ENCODE results near the gene DDX21.
"Not testable (repeated sequence)": the region's sequence is repeated elsewhere in the genome, so short reads cannot be mapped to it uniquely, and the experiment has no call there.

The DDX21 gene

DNA sequence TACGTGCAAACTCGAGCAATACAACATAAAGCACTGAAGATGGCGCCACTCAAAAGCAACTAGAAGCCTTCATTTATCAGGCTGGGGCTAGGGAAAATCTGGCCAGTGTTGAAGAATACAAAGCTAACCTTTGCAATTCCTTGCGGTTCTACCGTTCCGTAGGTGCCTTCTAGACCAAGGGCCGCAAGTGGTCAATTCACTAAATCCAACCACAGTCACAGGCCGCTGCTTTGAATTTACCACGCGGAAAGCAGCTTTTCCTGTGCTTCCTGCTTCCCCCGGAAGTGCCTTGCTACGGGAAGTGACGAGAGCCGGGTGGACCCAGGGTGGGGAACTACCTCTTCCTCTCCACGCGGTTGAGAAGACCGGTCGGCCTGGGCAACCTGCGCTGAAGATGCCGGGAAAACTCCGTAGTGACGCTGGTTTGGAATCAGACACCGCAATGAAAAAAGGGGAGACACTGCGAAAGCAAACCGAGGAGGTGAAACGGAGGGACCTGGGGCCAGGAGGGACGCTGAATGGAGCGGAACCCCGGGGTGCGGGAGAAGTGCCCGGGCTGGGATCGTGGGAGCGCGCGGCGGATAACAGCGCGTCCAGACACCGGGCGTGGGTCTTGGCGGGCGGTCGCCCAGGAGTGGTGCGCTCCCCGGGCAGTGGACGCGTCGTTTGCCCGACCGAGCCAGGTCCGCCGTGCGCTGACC, at the start of gene DDX21:
Gene DDX21, plus strand, starts transcription at position 339 of the 701 bp plus-strand sequence. Its CDS starts 56 bp downstream, at position 395.
- peak; percentile 95 for DNase-seq (ENCODE audit: low spot score)

DNA sequence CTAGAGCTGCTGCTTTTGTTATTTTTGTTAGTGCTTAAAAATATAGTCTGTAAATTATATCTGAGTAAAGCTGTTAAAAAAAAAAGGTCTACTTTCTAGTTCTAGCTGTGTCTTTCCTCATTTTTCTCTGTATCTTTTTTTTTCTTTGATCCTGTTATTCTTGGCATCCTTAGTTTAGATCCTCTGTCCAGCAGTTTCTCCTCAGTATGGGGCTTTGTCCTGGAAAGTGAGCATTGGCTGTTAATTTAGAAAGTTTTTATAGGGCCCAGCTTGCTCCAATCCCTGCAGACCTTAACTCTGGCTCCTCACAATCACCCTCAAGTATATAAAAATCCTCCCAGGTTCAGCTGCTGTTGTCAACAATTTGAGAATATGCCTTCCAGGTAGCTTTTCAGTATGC, 31.4 kb upstream of the DDX21 start:
- DNase-seq (ENCODE audit: low spot score), result no peak

DNA sequence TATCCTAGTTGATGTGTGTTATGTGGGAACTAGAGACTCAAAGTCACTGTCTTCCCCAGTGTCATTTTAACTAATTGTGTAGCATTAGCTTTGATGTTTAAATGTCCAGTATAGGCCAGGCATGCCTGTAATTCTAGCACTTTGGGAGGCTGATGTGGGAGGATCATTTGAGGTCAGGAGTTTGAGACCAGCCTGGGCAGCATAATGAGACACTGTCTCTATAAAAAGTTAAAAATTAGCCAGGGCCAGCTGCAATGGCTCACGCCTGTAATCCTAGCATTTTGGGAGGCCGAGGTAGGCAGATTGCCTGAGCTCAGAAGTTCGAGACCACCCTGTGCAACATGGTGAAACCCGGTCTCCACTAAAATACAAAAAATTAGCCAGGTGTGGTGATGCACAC, 30.5 kb upstream of the DDX21 start:
- DNase-seq (ENCODE audit: low spot score), result no peak

DNA sequence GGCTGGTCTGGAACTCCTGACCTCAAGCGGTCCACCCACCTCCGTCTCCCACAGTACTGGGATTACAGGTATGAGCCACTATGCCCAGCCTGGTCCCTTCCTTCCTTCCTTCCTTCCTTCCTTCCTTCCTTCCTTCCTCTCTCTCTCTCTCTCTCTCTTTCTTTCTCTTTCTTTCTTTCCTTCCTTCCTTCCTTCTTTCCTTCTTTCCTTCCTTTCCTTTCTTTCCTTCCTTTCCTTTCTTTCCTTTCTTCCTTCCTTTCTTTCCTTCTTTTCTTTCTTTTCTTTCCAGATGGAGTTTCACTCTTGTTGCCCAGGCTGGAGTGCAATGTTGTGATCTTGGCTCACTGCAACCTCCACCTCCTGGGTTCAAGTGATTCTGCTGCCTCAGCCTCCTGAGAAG, 26.8 kb upstream of the DDX21 start:
- not testable (repeated sequence) for DNase-seq (ENCODE audit: low spot score)

DNA sequence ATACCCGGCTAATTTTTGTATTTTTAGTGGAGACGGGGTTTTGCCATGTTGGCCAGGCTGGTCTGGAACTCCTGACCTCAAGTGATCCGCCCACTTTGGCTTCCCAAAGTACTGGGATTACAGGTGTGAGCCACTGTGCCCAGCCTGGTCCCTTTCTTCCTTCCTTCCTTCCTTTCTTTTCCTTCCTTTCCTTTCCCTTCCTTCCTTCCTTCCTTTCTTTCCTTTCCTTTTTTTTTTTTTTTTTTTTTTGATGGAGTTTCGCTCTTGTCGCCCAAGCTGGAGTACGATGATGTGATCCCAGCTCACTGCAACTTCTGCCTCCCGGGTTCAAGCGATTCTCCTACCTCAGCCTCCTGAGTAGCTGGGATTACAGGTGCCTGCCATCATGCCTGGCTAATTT, 26.1 kb upstream of the DDX21 start:
- DNase-seq (ENCODE audit: low spot score), result not testable (repeated sequence)

DNA sequence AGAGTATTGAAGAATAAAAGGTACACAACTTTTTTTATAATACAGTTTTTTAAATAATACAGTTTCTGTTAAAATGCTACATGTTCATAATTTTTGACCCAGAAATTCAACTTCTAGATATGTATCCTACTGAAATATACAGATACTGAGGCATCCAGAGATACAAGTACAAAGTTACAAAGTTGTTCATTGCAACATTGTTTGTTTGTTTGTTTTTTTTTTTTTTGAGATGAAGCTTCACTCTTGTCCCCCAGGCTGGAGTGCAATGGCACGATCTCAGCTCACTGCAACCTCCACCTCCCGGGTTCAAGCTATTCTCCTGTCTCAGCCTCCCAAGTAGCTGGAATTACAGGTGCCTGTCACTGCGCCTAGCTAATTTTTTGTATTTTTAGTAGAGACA, 23.1 kb upstream of the DDX21 start:
- DNase-seq (ENCODE audit: low spot score), result not testable (repeated sequence)

DNA sequence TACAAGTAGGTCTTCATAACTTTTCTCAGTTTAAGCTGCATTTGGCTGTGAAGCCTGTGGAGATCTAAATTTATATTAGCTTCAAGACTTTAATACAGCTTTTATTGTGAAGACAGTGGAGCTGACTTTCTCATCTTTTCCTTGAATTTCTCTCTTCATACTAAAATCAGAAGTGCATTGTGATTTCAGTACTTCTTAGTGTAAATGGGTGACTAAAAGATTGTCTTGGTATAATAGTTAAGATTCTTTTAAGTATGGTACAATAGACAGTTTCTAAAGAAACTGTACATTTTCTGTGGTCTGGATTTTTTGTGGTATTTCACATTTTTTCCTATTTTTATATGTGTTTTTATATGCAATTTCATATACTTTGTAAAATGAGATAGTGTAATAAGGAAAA, 21.0 kb upstream of the DDX21 start:
- DNase-seq (ENCODE audit: low spot score), result no peak

DNA sequence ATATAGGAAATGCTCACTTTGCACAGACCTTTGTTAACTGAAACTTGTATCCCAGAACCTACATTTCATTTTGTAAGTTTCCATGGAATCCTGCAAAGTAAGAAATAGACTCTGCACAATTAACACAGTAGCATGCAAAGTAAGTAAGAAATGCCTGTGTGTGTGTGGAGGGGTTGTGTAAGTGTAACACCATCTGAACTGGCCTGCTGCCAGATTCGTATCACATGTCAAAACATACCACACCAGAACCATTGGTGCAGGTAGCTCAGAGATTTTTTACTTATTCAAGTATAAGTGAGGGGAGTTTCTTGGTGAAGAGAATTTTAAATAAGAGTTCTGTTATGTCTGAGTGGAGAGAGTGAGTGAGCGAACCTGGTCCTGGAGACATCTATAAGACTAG, 17.9 kb upstream of the DDX21 start:
- DNase-seq (ENCODE audit: low spot score), result no peak

DNA sequence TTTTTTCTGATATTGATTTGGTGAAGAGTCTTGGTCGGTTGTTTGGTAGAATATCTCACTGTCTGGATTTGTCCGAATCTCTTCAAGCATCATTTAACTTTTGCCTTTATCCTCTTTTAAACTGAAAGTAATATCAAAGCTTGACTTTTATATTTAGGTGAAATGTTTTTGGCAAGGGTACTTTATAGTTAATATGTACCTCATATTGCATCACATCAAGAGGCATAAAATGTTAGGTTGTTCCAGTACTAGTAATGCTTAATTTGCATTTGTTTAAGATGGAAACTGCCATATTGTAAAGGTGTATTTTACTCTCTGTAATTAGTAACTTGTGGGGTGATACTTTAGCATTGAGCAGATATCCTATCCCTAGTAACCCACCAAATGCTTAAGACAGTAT, 17.1 kb upstream of the DDX21 start:
- DNase-seq (ENCODE audit: low spot score), result no peak

DNA sequence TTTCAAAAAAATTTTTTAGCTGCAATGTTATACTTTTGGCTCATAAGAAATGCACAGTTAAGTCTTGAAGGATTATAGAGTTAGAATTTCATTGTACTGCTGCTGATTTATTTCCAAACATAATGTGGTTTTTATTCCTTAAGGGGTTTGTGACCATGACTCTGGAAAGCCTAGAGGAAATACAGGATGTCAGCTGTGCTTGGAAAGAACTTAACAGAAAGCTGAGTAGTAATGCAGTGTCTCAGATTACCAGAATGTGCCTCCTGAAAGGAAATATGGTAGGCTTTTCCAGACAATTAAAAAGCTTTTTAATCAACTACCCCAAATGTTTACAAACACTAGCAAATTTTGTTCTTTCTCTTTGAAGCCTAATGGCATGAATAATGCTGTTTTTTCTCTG, 15.1 kb upstream of the DDX21 start:
- not testable (repeated sequence) for DNase-seq (ENCODE audit: low spot score)

DNA sequence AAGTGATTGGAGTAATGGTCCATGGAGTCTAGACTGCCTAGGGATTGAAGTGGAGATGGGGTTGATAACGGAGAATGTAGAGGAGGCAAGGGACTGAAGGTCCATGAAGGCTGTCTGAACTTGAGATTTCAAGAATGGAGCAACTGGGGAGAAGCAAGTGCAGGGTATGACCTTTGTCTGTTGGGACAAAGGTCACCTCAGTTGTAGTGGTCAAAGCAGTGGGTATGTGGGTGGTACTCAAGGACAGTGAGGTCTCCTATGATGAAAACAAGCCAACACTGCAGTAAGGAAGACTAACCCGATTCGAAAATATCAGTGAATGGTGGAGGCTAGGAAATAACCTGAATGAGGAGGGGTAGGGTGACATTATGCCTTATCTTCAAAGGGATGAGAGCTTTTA, 5.4 kb upstream of the DDX21 start:
- DNase-seq (ENCODE audit: low spot score), result no peak

DNA sequence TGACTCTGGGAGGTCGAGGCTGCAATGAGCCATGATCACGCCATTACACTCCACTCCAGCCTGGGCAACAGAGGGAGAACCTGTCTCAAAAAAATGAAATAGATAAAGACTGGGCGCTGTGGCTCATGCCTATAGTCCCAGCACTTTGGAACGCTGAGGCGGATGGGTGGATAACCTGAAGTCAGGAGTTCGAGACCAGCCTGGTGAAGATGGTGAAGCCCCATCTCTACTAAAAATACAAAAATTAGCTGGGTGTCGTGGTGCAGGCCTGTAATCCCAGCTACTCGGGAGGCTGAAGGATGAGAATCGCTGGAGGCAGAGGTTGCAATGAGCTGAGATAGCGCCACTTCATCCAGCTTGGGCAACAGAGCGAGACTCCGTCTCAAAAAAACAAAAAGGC, 1.1 kb upstream of the DDX21 start:
- DNase-seq (ENCODE audit: low spot score), result no peak

DNA sequence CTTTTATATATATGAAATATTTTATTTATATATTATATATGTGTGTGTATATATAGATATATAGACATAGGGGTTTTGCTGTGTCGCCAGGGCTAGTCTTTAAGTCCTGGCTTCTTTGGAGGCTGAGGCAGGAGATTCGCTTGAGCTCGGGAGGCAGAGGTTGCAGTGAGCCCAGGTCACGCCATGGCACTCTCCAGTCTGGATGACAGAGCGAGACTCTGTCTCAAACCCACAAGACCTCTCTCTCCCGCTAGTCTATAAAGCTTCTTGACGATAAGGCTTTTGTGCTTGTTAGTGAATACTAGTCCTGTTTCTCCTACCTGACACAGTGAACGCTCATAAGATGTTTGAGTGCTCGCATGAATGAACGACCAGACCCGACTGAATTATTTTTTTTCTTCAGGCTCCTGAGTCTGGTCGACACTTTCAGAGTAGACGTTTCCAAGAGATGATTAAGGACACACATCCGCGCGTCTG, 577 bp upstream of the DDX21 start:
- no peak for DNase-seq (ENCODE audit: low spot score)

DNA sequence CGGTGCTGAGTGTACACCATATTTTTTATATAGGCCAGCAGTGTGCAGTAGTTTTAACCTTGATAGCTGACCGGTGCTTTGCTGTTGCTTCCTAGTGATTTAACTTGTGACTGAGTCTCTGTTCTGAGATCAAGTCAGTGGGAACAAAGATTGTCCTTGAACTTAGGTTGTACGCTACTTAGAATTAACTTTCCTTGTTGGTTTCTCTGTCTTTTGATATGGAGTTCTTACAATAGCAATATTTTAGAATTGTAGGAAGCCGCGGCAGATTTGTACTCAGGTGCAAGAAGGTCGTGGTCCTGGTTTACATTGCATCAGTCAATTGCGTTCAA, 1.3 kb downstream of the DDX21 start:
- DNase-seq (ENCODE audit: low spot score), result no peak

DNA sequence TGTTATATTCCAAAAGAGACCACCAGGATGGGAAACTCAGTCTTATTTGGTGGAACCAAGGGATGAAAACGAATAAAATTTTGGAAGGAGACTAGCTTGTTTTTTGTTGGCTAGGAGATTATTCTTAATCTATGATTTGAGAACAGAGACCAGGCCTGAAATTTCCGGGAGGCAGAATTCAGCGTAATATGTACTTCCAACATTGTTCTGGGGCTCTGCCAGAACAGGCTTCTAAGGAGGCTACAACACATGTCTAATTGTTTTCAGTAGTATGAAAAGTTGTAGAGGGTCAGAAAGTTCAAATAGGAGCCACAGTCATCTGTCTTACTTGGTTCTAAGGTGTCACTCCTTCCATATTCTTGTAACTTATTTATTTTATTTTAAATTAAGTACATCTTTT, 1.7 kb downstream of the DDX21 start:
- no peak for DNase-seq (ENCODE audit: low spot score)

DNA sequence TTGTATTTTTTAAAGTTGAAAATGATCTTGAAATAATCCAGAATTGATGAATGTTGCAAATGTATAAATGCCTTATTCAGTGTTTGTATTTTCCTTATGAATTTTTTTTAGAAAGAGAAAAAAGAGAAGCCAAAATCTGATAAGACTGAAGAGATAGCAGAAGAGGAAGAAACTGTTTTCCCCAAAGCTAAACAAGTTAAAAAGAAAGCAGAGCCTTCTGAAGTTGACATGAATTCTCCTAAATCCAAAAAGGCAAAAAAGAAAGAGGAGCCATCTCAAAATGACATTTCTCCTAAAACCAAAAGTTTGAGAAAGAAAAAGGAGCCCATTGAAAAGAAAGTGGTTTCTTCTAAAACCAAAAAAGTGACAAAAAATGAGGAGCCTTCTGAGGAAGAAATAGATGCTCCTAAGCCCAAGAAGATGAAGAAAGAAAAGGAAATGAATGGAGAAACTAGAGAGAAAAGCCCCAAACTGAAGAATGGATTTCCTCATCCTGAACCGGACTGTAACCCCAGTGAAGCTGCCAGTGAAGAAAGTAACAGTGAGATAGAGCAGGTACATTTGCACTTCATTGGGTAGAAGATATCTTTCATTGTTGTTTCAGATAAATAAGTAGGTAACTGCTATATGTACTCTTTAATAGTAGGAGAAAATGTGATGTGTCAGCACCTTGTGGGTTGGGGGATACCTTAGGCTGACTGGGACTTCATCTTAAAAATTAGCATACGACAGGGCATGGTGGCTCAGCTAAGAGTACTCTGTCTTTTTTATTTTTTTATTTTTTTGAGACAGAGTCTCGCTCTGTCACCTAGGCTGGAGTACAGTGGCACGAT, 3.9 kb downstream of the DDX21 start:
- DNase-seq (ENCODE audit: low spot score), result no peak

DNA sequence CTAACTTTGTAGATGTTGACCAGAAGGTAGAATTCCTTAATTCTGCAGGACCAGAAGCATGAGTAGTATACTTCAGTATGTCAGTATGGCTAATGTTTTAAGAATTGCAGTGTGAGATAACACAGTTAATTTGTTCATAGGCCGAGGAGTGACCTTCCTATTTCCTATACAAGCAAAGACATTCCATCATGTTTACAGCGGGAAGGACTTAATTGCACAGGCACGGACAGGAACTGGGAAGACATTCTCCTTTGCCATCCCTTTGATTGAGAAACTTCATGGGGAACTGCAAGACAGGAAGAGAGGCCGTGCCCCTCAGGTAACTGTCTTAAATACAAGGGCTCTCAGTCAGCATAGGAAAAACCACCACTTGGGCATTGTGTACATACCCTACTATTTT, 7.2 kb downstream of the DDX21 start:
- DNase-seq (ENCODE audit: low spot score), result no peak

DNA sequence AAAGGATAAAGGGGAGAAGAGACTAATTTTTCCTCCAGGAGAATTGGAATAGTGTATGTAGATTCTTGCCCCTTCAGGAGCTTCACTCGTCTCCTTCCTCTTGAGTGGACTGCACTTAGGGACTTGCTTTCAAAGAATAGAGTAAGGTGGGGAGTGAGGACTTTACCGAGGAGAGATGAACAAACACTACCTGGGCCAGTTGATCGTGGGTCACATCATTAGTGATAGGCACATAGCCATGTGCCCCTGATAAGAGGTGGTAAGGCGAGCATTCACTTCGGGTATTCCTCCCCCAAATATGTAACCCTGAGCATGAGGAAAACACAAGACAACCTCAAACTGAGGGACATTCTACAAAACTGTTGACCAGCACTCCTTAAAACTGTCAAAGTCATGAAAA, 18.0 kb downstream of the DDX21 start:
- no peak for DNase-seq (ENCODE audit: low spot score)

DNA sequence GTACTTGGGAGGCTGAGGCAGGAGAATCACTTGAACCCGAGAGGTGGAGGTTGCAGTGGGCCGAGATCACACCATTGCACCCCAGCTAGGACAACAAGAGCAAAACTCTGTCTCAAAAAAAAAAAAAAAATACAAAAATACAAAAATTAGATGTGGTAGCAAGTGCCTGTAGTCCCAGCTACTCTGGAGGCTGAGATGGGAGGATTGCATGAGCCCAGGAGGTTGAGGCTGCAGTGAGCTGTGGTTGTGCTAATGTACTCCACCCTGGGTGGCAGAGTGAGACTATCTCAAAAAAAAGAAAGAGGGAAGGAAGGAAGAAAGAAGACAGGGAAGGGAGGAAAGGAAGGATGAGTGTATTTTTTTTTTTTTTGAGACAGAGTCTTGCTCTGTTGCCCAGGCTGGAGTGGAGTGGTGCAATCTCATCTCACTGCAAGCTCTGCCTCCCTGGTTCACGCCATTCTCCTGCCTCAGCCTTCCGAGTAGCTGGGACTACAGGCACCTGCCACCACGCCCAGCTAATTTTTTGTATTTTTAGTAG, 20.0 kb downstream of the DDX21 start:
- not testable (repeated sequence) for DNase-seq (ENCODE audit: low spot score)

DNA sequence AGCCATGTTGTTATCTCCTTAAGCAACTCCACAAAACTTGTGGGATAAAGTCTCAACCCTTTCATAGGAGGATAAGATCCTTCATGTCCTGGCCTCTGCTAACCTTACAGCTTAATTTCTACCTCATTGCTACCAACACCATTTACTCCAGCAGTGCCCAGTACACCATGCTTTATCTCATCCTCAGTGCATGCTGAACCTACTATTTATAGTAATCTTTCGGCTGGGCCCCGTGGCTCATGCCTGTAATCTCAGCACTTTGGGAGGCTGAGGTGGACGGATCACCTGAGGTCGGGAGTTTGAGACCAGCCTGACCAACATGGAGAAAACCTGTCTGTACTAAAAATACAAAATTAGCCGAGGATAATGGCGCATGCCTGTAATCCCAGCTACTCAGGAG, 23.8 kb downstream of the DDX21 start:
- DNase-seq (ENCODE audit: low spot score), result not testable (repeated sequence)

DNA sequence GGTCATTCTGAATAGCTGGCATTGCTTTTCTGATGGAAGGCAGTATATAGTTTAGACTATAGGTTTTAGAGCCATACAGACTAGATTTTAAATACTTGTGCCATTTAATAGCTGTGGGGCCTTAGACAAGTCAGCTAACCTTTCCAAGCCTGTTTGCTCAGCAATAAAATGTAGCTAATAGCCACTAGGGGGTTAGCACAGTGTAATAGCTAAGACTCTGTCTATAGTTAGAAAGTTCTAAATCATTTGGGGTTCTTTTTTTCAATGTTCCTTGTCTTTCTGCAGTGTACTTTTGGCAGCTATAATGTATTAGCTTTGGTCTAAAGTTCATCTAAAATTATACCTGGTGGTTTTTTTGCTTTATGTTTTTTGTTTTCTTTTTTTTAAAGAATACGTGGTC, 25.1 kb downstream of the DDX21 start:
- DNase-seq (ENCODE audit: low spot score), result peak; percentile 25

DNA sequence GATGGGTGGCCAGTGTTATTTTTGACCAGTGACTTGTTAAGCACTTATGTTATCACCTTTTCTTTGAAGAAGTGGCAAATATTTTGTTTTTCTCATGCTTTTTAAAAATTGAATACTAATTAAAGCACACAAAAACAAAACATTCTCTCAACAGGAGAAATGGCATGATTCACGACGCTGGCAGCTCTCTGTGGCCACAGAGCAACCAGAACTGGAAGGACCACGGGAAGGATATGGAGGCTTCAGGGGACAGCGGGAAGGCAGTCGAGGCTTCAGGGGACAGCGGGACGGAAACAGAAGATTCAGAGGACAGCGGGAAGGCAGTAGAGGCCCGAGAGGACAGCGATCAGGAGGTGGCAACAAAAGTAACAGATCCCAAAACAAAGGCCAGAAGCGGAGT, 26.4 kb downstream of the DDX21 start:
- DNase-seq (ENCODE audit: low spot score), result no peak

DNA sequence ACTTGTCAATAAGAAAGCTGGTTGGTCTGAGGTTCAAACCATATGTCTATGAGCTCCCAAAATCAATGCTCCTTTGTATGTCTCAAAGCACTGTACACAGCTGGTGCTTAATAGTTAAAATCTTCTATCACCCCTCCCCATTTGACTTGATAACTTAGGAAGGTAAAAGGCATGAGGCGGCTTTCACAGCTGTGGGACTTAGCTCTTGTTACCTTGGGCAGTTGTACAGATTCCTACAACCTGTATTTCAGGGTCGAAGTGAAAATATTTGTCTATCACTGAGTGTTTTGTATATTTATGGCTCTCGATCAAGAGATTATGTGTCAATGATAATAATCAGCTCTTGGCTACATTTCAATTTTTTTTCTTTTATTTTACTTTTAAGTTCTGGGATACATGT, 31.6 kb downstream of the DDX21 start:
- no peak for DNase-seq (ENCODE audit: low spot score)
